ENCODE measurements around the gene INA.
"Not testable (repeated sequence)": the region's sequence is repeated elsewhere in the genome, so short reads cannot be mapped to it uniquely, and the experiment has no call there.

The INA gene

GRCh38 chr10:103256613-103257012, 20.3 kb upstream of the INA start:
- no peak for TF ChIP-seq ZFX (IDR thresholded peaks at IDR 0.05)
- no peak for TF ChIP-seq CTCF (conservative IDR thresholded peaks at IDR 0.05)

GRCh38 chr10:103257812-103258211, 19.1 kb upstream of the INA start:
- TF ChIP-seq CTCF (conservative IDR thresholded peaks at IDR 0.05) (no peak), ZFX (IDR thresholded peaks at IDR 0.05) (no peak)
- H3K27ac ChIP-seq, result no peak overlapping the region

More at GRCh38 chr10:103256613-103257012, 20.3 kb upstream of the INA start:
- H3K27ac ChIP-seq, result no peak overlapping the region

- H3K27ac ChIP-seq, result not testable (repeated sequence)
Measured at GRCh38 chr10:103258928-103259327, 18.0 kb upstream of the INA start.

GRCh38 chr10:103259989-103260388, 16.9 kb upstream of the INA start:
- TF ChIP-seq CTCF (conservative IDR thresholded peaks at IDR 0.05), result no peak
- TF ChIP-seq ZFX (IDR thresholded peaks at IDR 0.05), result no peak
- no peak overlapping the region for H3K27ac ChIP-seq

- no peak for TF ChIP-seq ZFX (IDR thresholded peaks at IDR 0.05)
- TF ChIP-seq CTCF (conservative IDR thresholded peaks at IDR 0.05), result no peak
- no peak overlapping the region for H3K27ac ChIP-seq
Measured at GRCh38 chr10:103262229-103262628, 14.7 kb upstream of the INA start.

GRCh38 chr10:103265717-103266329, 11.1 kb upstream of the INA start:
- TF ChIP-seq CTCF (conservative IDR thresholded peaks at IDR 0.05), result no peak
- no peak for TF ChIP-seq ZFX (IDR thresholded peaks at IDR 0.05)
- H3K27ac ChIP-seq, result no peak overlapping the region

GRCh38 chr10:103273041-103273441, 3.9 kb upstream of the INA start:
- TF ChIP-seq CTCF (conservative IDR thresholded peaks at IDR 0.05) (no peak), ZFX (IDR thresholded peaks at IDR 0.05) (no peak)
- no peak overlapping the region for H3K27ac ChIP-seq

GRCh38 chr10:103276251-103276895, 565 bp upstream of the INA start:
- H3K27ac ChIP-seq, result no peak overlapping the region
- TF ChIP-seq CTCF (conservative IDR thresholded peaks at IDR 0.05) (no peak), ZFX (IDR thresholded peaks at IDR 0.05) (no peak)

Measured in C4-2B (cell line).